HepG2 (cell line): ENCODE measurements around the gene CD300A. TPM values are rescaled to one million over a fixed set of nuclear protein-coding genes. Genes with fewer than 3 reads are reported as not detected.

Experiments used
- ATAD3A ChIP-seq: sonication (generic); formaldehyde crosslinking; IDR thresholded peaks from 2 replicates; pipeline ENCODE4 v1.4.0; 2020; ENCODE audit warnings: missing genetic modification reagents
- CBX2 ChIP-seq, 2 experiments: fragments of 200-600 bp in 1 of 2; sonication (generic); formaldehyde crosslinking in 1 of 2; IDR thresholded peaks; 2 replicates each; pipeline versions ENCODE4 v1.7.0 to v1.8.1; 2018 to 2022; ENCODE audit warnings: low read depth in 2 of 2, low read length in 1 of 2, mild to moderate bottlenecking in 1 of 2, missing genetic modification reagents in 1 of 2
- ESRRA ChIP-seq: sonication (generic); formaldehyde crosslinking; IDR thresholded peaks from 2 replicates; pipeline ENCODE4 v1.5.1; 2020; ENCODE audit warnings: mild to moderate bottlenecking, low read depth, missing genetic modification reagents
- ETV6 ChIP-seq: sonication (generic); formaldehyde crosslinking; conservative IDR thresholded peaks from 2 replicates; pipeline ENCODE4 v1.4.0; 2020; ENCODE audit warnings: missing genetic modification reagents
- GLI4 ChIP-seq: sonication (generic); formaldehyde crosslinking; IDR thresholded peaks from 2 replicates; pipeline ENCODE4 v1.5.1; 2020; ENCODE audit warnings: missing genetic modification reagents, mild to moderate bottlenecking, moderate library complexity, borderline replicate concordance
- HOXD1 ChIP-seq: sonication (generic); formaldehyde crosslinking; IDR thresholded peaks from 2 replicates; pipeline ENCODE4 v1.5.0; 2020; ENCODE audit warnings: missing genetic modification reagents
- ISL2 ChIP-seq: sonication (generic); formaldehyde crosslinking; IDR thresholded peaks from 2 replicates; pipeline ENCODE4 v1.5.0; 2020; ENCODE audit warnings: missing genetic modification reagents
- NFKB2 ChIP-seq: sonication (generic); formaldehyde crosslinking; IDR thresholded peaks from 2 replicates; pipeline ENCODE4 v1.4.0; 2020; ENCODE audit warnings: missing genetic modification reagents, borderline replicate concordance
- NR2F2 ChIP-seq: IDR thresholded peaks from 2 replicates; pipeline ENCODE4 v1.6.1; 2012; ENCODE audit warnings: low read depth, inconsistent platforms, borderline replicate concordance
- RBAK ChIP-seq: sonication (generic); formaldehyde crosslinking; IDR thresholded peaks from 2 replicates; pipeline ENCODE4 v1.5.1; 2020; ENCODE audit warnings: mild to moderate bottlenecking, missing genetic modification reagents
- RCOR2 ChIP-seq: IDR thresholded peaks from 2 replicates; pipeline ENCODE4 v1.6.1; 2016; ENCODE audit warnings: missing biosample characterization, missing genetic modification reagents
- REPIN1 ChIP-seq: sonication (generic); formaldehyde crosslinking; IDR thresholded peaks from 2 replicates; pipeline ENCODE4 v1.8.0; 2022; ENCODE audit warnings: missing genetic modification reagents, low read depth, mild to moderate bottlenecking, borderline replicate concordance
- RERE ChIP-seq: IDR thresholded peaks from 2 replicates; pipeline ENCODE4 v1.6.1; 2016; ENCODE audit warnings: low read depth, missing genetic modification reagents, missing compliant biosample characterization
- RORA ChIP-seq: sonication (generic); formaldehyde crosslinking; IDR thresholded peaks from 2 replicates; pipeline ENCODE4 v1.5.0; 2020; ENCODE audit warnings: mild to moderate bottlenecking, missing genetic modification reagents, moderate library complexity
- TEAD2 ChIP-seq: sonication (generic); formaldehyde crosslinking; IDR thresholded peaks from 2 replicates; pipeline ENCODE4 v1.9.0; 2021; ENCODE audit warnings: missing genetic modification reagents
- TEAD3 ChIP-seq: optimal IDR thresholded peaks from 2 replicates; pipeline ENCODE3; 2016; ENCODE audit warnings: borderline replicate concordance
- U2AF2 ChIP-seq: fragments of 200-400 bp; formaldehyde crosslinking; IDR thresholded peaks from 2 replicates; pipeline ENCODE4 v1.6.1; 2017; ENCODE audit warnings: low read depth, mild to moderate bottlenecking, low read length
- ZBTB21 ChIP-seq: sonication (generic); formaldehyde crosslinking; IDR thresholded peaks from 2 replicates; pipeline ENCODE4 v1.4.0; 2020; ENCODE audit warnings: missing genetic modification reagents
- ZFP1 ChIP-seq: IDR thresholded peaks from 2 replicates; pipeline ENCODE4 v1.6.1; 2016
- ZKSCAN1 ChIP-seq: fragments of 150-350 bp; IDR thresholded peaks from 2 replicates; pipeline ENCODE4 v1.6.1; 2014; ENCODE audit warnings: low read length
- ZNF207 ChIP-seq: fragments of 450-650 bp; IDR thresholded peaks from 2 replicates; pipeline ENCODE4 v1.6.1; 2016; ENCODE audit warnings: antibody characterized with exemption, borderline replicate concordance
- ZNF232 ChIP-seq: sonication (generic); formaldehyde crosslinking; IDR thresholded peaks from 2 replicates; pipeline ENCODE4 v1.4.0; 2020; ENCODE audit warnings: missing genetic modification reagents, borderline replicate concordance
- ZNF281 ChIP-seq: sonication (generic); formaldehyde crosslinking; IDR thresholded peaks from 2 replicates; pipeline ENCODE4 v1.4.0; 2020; ENCODE audit warnings: missing genetic modification reagents, borderline replicate concordance
- ZNF788 ChIP-seq: sonication (generic); formaldehyde crosslinking; IDR thresholded peaks from 2 replicates; pipeline ENCODE4 v1.5.0; 2020; ENCODE audit warnings: mild to moderate bottlenecking, missing genetic modification reagents, borderline replicate concordance
- polyA plus RNA-seq, 8 experiments: library from polyadenylated mRNA; depleted of rRNA in 3 of 8; stranded (reverse) in 7 of 8; unstranded in 1 of 8; fragments of >200 nt; fragmentation: Illumina TruSeq in 4 of 8; extraction: Trizol in 4 of 8; gene quantifications; 2 replicates each; pipeline versions ENCODE4 v1.2.1 to v1.2.3, GENCODE V29; 2011 to 2016; ENCODE audit warnings: low read depth in 4 of 8, missing spikeins in 1 of 8, mixed read lengths in 1 of 8; ENCODE audit not compliant: insufficient read depth in 1 of 8
- total RNA-seq, 5 experiments: library from RNA; depleted of rRNA; stranded (reverse); fragments of >200 nt; fragmentation: Illumina TruSeq; extraction: Trizol; gene quantifications; 2 replicates each; pipeline ENCODE4 v1.2.3, GENCODE V29; 2016; ENCODE audit warnings: low read depth in 1 of 5

Gene CD300A
- total and polyA plus RNA-seq, 2 of the 13 experiments (the other 11 are each of a cell fraction or from before 2014, with no cell fraction given) = not detected

- peak; percentile 96 for TF ChIP-seq ZNF281
- TF ChIP-seq RERE (CRISPR knock-in tag) = no peak
- peak; percentile 68; the same call in 1 of the 2 replicates for TF ChIP-seq HOXD1 (CRISPR knock-in tag)
- no peak for TF ChIP-seq CBX2 (IDR thresholded peaks at IDR 0.05; ENCODE audit: low read depth, low read length)
- TF ChIP-seq CBX2 (CRISPR knock-in tag; IDR thresholded peaks at IDR 0.05; ENCODE audit: low read depth) = no peak
- TF ChIP-seq NFKB2 (CRISPR knock-in tag) = peak; percentile 53
- peak; percentile 61; the same call in 1 of the 2 replicates for TF ChIP-seq ETV6
- no peak for TF ChIP-seq RBAK (CRISPR knock-in tag)
- no peak for TF ChIP-seq ZKSCAN1
- peak; percentile 69; the same call in 1 of the 2 replicates for TF ChIP-seq ZNF232 (CRISPR knock-in tag)
- TF ChIP-seq ZBTB21 (CRISPR knock-in tag) = no peak
- peak; percentile 89 for TF ChIP-seq TEAD3
- no peak for TF ChIP-seq RCOR2 (CRISPR knock-in tag)
- no peak for TF ChIP-seq RORA
- TF ChIP-seq ZFP1 (CRISPR knock-in tag) = peak; percentile 70; the same call in 1 of the 2 replicates
- TF ChIP-seq ESRRA (CRISPR knock-in tag) = peak; percentile 80
- TF ChIP-seq ZNF207 = no peak
- TF ChIP-seq U2AF2 = peak; percentile 89
- TF ChIP-seq TEAD2 (CRISPR knock-in tag) = no peak
- TF ChIP-seq REPIN1 (CRISPR knock-in tag) = peak; percentile 86; the same call in 1 of the 2 replicates
- TF ChIP-seq ZNF788 (CRISPR knock-in tag) = peak; percentile 62
- peak; percentile 65; the same call in 1 of the 2 replicates for TF ChIP-seq NR2F2
- TF ChIP-seq ISL2 (CRISPR knock-in tag) = peak; percentile 56; the same call in 1 of the 2 replicates
- TF ChIP-seq GLI4 = 0 out of 2 replicates have a peak, but pooled peaks have one; percentile 77
- no peak for TF ChIP-seq ATAD3A
Measured at GRCh38 chr17:74427048-74427762, 39.2 kb upstream of the CD300A start (continued).
